SK-N-SH (cell line): Measurements from ENCODE around the gene PLEKHM1.

ENCODE experiments used
- IRF3 ChIP-seq: fragments of 150-350 bp; IDR thresholded peaks from 2 replicates; pipeline ENCODE4 v1.6.1; 2016; ENCODE audit warnings: mild to moderate bottlenecking, low read depth, low read length
- MAX ChIP-seq: IDR thresholded peaks from 2 replicates; pipeline ENCODE4 v1.4.0; 2012; ENCODE audit warnings: low read depth
- TAF1 ChIP-seq: IDR thresholded peaks from 2 replicates; pipeline ENCODE4 v1.6.1; 2012; ENCODE audit warnings: low read depth, mild to moderate bottlenecking, low read length, moderate library complexity, borderline replicate concordance
- TF ChIP-seq, protein P1 (sequence below): fragments of 200-600 bp; sonication (generic); IDR thresholded peaks from 2 replicates; pipeline ENCODE4 v1.6.1; 2017; ENCODE audit warnings: antibody characterized with exemption, mild to moderate bottlenecking, moderate library complexity
- TF ChIP-seq, protein P2 (sequence below): IDR thresholded peaks from 2 replicates; pipeline ENCODE4 v1.6.1; 2012; ENCODE audit warnings: mild to moderate bottlenecking, low read depth, low read length, moderate library complexity

- TF ChIP-seq, protein P1, sequence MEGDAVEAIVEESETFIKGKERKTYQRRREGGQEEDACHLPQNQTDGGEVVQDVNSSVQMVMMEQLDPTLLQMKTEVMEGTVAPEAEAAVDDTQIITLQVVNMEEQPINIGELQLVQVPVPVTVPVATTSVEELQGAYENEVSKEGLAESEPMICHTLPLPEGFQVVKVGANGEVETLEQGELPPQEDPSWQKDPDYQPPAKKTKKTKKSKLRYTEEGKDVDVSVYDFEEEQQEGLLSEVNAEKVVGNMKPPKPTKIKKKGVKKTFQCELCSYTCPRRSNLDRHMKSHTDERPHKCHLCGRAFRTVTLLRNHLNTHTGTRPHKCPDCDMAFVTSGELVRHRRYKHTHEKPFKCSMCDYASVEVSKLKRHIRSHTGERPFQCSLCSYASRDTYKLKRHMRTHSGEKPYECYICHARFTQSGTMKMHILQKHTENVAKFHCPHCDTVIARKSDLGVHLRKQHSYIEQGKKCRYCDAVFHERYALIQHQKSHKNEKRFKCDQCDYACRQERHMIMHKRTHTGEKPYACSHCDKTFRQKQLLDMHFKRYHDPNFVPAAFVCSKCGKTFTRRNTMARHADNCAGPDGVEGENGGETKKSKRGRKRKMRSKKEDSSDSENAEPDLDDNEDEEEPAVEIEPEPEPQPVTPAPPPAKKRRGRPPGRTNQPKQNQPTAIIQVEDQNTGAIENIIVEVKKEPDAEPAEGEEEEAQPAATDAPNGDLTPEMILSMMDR, result no peak
- TF ChIP-seq TAF1 (no peak), IRF3 (no peak), MAX (no peak)
- TF ChIP-seq, protein P2, sequence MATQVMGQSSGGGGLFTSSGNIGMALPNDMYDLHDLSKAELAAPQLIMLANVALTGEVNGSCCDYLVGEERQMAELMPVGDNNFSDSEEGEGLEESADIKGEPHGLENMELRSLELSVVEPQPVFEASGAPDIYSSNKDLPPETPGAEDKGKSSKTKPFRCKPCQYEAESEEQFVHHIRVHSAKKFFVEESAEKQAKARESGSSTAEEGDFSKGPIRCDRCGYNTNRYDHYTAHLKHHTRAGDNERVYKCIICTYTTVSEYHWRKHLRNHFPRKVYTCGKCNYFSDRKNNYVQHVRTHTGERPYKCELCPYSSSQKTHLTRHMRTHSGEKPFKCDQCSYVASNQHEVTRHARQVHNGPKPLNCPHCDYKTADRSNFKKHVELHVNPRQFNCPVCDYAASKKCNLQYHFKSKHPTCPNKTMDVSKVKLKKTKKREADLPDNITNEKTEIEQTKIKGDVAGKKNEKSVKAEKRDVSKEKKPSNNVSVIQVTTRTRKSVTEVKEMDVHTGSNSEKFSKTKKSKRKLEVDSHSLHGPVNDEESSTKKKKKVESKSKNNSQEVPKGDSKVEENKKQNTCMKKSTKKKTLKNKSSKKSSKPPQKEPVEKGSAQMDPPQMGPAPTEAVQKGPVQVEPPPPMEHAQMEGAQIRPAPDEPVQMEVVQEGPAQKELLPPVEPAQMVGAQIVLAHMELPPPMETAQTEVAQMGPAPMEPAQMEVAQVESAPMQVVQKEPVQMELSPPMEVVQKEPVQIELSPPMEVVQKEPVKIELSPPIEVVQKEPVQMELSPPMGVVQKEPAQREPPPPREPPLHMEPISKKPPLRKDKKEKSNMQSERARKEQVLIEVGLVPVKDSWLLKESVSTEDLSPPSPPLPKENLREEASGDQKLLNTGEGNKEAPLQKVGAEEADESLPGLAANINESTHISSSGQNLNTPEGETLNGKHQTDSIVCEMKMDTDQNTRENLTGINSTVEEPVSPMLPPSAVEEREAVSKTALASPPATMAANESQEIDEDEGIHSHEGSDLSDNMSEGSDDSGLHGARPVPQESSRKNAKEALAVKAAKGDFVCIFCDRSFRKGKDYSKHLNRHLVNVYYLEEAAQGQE, result no peak
Observed at GRCh38 chr17:45408611-45409421, 81.7 kb downstream of the PLEKHM1 start.
